ES-I3 (cell line): ENCODE measurements around the gene HS6ST2.
"Not testable (repeated sequence)": the region's sequence is repeated elsewhere in the genome, so short reads cannot be mapped to it uniquely, and the experiment has no call there.

Experiments used
- H3K36me3 ChIP-seq: 2 replicates; pipeline ENCODE4 v1.6.1; 2013; ENCODE audit warnings: mild to moderate bottlenecking, low read length, control low read depth, moderate library complexity; ENCODE audit not compliant: insufficient read depth
- H3K4me1 ChIP-seq: 2 replicates; pipeline ENCODE4 v1.6.1; 2013; ENCODE audit warnings: mild to moderate bottlenecking, control low read depth, low read length; ENCODE audit not compliant: insufficient read depth
- H3K9ac ChIP-seq: 2 replicates; pipeline ENCODE4 v1.6.1; 2013; ENCODE audit warnings: low read depth, mild to moderate bottlenecking, low read length, moderate library complexity
- H3K9me3 ChIP-seq: 2 replicates; pipeline ENCODE4 v1.6.1; 2013; ENCODE audit warnings: mild to moderate bottlenecking, low read length, moderate library complexity; ENCODE audit not compliant: control insufficient read depth, insufficient read depth

Gene HS6ST2

GRCh38 chrX:132958091-132958703, at the start of gene HS6ST2:
TSS of gene HS6ST2 (minus strand) at chrX:132958629.
- Histone ChIP-seq H3K9me3 (no peaks in the 10 kb centered on the region), H3K4me1 (peaks cover 30% of the 10 kb centered on the region), H3K36me3 (no peaks in the 10 kb centered on the region), H3K9ac (peak within 1 kb of the TSS; percentile 62)

GRCh38 chrX:133007458-133007857, 49.0 kb upstream of the HS6ST2 start:
- no peaks in the 10 kb centered on the region for H3K4me1 ChIP-seq
- H3K9ac ChIP-seq, result no peak overlapping the region
- H3K9me3 ChIP-seq, result peaks cover 3% of the 10 kb centered on the region; the same call in 1 of the 2 replicates
- no peaks in the 10 kb centered on the region for H3K36me3 ChIP-seq

DNA sequence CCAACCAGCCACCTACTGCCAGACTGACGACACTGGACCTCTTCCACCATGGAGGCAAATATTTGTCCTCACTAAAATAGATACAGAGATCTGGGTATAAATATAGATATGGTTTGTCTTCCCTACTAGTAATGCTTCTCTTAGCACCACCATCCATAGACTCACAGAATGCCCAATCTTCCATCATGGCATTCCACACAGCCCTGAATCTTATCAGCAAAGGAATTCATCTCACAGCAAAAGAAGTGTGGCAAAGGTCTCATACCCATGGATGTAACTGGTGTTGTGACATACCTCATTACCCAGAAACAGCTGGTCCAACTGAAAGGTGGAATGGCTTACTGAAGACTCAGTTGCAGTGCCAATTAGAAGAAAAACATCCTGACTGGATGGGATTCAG, 47.2 kb upstream of the HS6ST2 start:
- Histone ChIP-seq H3K36me3 (no peaks in the 10 kb centered on the region), H3K9ac (no peak overlapping the region), H3K9me3 (peaks cover 3% of the 10 kb centered on the region; the same call in 1 of the 2 replicates), H3K4me1 (no peaks in the 10 kb centered on the region)

- Histone ChIP-seq H3K4me1 (no peaks in the 10 kb centered on the region), H3K9me3 (peaks cover 3% of the 10 kb centered on the region; the same call in 1 of the 2 replicates), H3K9ac (no peak overlapping the region), H3K36me3 (no peaks in the 10 kb centered on the region)
These were observed 46.6 kb upstream of the HS6ST2 start for GRCh38 chrX:133005042-133005441.

DNA sequence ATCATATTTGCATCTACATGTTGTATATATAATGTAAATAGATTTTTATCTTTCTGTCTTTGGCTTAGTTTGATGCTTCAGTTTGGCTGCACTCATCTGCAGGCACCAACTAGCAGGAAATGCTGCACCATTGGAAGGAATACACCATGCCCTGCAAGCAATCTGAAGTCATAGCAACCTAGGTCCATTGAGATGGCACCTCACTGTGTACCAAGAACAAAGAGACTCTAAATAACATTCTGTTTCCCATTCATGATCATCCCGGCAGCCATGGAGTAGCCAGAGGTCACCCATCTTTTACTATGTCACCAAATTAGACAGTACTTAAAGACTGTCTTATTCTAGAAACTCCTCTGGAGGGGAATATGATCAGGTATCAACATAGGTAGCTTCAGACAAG, 40.8 kb upstream of the HS6ST2 start:
- H3K36me3 ChIP-seq, result no peaks in the 10 kb centered on the region
- H3K4me1 ChIP-seq, result no peaks in the 10 kb centered on the region
- no peaks in the 10 kb centered on the region for H3K9me3 ChIP-seq
- H3K9ac ChIP-seq, result no peak overlapping the region

GRCh38 chrX:132990835-132991234, 32.4 kb upstream of the HS6ST2 start:
- Histone ChIP-seq H3K9me3 (no peaks in the 10 kb centered on the region), H3K9ac (no peak overlapping the region), H3K4me1 (no peaks in the 10 kb centered on the region), H3K36me3 (no peaks in the 10 kb centered on the region)

GRCh38 chrX:132986556-132986955, 28.1 kb upstream of the HS6ST2 start:
- Histone ChIP-seq H3K9ac (no peak overlapping the region), H3K9me3 (no peaks in the 10 kb centered on the region), H3K4me1 (peaks cover 8% of the 10 kb centered on the region; the same call in 1 of the 2 replicates), H3K36me3 (no peaks in the 10 kb centered on the region)

- H3K9ac ChIP-seq, result no peak overlapping the region
- H3K36me3 ChIP-seq, result no peaks in the 10 kb centered on the region
- no peaks in the 10 kb centered on the region for H3K9me3 ChIP-seq
- peaks cover 8% of the 10 kb centered on the region; the same call in 1 of the 2 replicates for H3K4me1 ChIP-seq
These were observed 25.7 kb upstream of the HS6ST2 start for GRCh38 chrX:132984058-132984650.

DNA sequence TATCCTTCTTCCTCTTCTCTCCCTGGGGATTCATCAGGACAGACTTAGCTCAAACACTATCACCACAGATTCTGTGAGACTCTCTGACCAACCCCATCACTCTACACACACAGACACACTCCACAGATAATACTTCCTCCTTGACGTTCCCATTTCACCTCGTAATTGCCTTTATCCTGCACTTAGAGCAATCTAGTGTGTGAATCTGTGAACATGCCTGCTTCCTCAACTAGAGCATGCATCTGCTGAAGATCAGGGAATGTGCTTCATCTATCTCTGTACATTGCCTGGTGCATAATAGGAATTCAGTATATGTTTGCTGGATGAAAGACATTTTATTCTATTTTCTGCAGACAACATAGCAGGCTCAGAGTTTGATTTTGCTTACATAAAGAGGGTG, 25.1 kb upstream of the HS6ST2 start:
- Histone ChIP-seq H3K9me3 (no peaks in the 10 kb centered on the region), H3K9ac (no peak overlapping the region), H3K4me1 (peaks cover 8% of the 10 kb centered on the region; the same call in 1 of the 2 replicates), H3K36me3 (no peaks in the 10 kb centered on the region)

DNA sequence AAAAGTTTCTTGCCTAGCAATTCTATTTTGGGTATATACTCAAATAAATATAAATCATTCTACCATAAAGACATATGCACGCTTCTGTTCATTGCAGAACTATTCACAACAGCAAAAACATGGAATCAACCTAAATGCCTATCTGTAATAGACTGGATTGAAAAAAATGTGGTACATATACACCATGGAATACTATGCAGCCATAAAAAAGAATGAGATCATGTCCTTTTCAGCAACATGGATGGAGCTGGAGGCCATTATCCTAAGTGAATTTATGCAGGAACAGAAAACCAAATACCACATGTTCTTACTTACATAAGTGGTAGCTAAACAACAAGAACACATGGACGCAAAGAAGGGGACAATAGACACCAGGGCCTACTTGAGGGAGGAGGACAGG, 21.6 kb upstream of the HS6ST2 start:
- not testable (repeated sequence) for H3K36me3 ChIP-seq, H3K9me3 ChIP-seq, H3K4me1 ChIP-seq, H3K9ac ChIP-seq

DNA sequence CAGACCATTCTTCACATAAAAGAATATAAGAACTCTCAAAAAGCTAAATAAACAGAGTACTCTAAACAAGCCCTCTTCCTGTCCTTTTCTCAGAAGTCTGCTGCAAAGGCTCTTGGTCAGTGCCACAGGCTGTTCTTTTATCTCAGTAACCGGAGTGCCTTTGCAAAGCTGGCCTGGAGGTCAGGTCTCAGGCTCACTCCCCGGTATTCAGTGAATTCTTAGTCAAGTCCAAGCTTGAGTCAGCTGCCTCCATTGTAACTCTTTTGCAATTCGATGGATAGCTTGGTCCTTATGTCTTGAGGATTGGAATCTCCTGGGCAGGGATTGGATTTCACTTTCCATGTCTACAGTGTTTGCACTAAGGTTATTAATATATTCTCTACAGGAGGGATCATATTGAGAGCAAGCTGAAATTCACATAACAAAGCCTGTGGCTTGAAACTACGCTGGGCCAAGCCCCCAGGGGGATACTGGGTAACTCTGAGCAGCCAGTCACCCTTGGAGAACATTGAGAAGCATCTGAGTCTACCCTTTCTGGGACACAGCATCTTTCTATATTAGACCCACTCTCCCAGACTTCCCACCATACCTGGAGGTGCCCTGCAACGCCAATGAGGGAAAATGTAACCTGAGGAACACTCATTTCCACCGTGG, 10.0 kb upstream of the HS6ST2 start:
- H3K4me1 ChIP-seq, result peaks cover 7% of the 10 kb centered on the region; the same call in 1 of the 2 replicates
- H3K9me3 ChIP-seq, result no peaks in the 10 kb centered on the region
- H3K9ac ChIP-seq, result no peak overlapping the region
- no peaks in the 10 kb centered on the region for H3K36me3 ChIP-seq

- no peak overlapping the region for H3K9ac ChIP-seq
- H3K36me3 ChIP-seq, result no peaks in the 10 kb centered on the region
- no peaks in the 10 kb centered on the region for H3K9me3 ChIP-seq
- peaks cover 7% of the 10 kb centered on the region; the same call in 1 of the 2 replicates for H3K4me1 ChIP-seq
These were observed 8.6 kb upstream of the HS6ST2 start for GRCh38 chrX:132967049-132967448.

DNA sequence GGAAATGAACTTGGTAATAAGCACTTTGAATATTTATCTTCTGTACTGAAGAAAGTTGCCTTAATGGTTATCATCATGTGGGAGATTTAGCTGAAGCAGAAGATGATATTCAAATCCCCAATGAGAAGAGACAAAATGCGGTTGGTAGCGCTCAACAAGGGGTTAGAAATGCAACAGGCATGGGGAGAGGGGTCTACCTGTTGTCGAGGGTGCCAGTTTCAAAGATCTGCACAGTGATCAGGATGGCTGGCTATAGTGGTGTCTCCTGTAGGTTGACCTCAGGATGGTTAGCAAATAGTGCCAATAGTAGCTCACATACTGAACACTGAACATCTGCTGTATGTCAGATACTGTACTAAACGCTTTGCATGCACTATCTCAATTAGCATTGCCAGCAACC, 7.0 kb upstream of the HS6ST2 start:
- Histone ChIP-seq H3K4me1 (peaks cover 21% of the 10 kb centered on the region), H3K9me3 (no peaks in the 10 kb centered on the region), H3K9ac (no peak overlapping the region)

GRCh38 chrX:132961511-132961910, 3.1 kb upstream of the HS6ST2 start:
- peaks cover 30% of the 10 kb centered on the region for H3K4me1 ChIP-seq
- H3K9me3 ChIP-seq, result no peaks in the 10 kb centered on the region
- no peak overlapping the region for H3K9ac ChIP-seq
- no peaks in the 10 kb centered on the region for H3K36me3 ChIP-seq

More for the DNA sequence above, 7.0 kb upstream of the HS6ST2 start:
- no peaks in the 10 kb centered on the region for H3K36me3 ChIP-seq
